Panc1 (cell line): Measurements from ENCODE around the gene BST2.

ENCODE experiments used
- CTCF ChIP-seq: fragments of 450-650 bp; IDR thresholded peaks from 2 replicates; pipeline ENCODE4 v1.5.1; 2017; ENCODE audit warnings: mild to moderate bottlenecking
- POLR2AphosphoS5 ChIP-seq: IDR thresholded peaks from 2 replicates; pipeline ENCODE4 v1.6.1; 2012; ENCODE audit warnings: mild to moderate bottlenecking, low read depth, low read length, moderate library complexity
- SIN3A ChIP-seq: IDR thresholded peaks from 2 replicates; pipeline ENCODE4 v1.6.1; 2012; ENCODE audit warnings: low read depth, mild to moderate bottlenecking, low read length, moderate library complexity, borderline replicate concordance; ENCODE audit not compliant: insufficient read depth
- TCF7L2 ChIP-seq: IDR thresholded peaks from 2 replicates; pipeline ENCODE4 v1.6.1; 2011; ENCODE audit warnings: mild to moderate bottlenecking, low read depth, low read length, inconsistent platforms

- TF ChIP-seq SIN3A (no peak), CTCF (no peak), POLR2AphosphoS5 (no peak), TCF7L2 (no peak)
Measured at GRCh38 chr19:17436874-17437267, 31.4 kb upstream of the BST2 start.
